Thyroid gland (tissue), 4 donors: ENCODE data around the gene TMEM132C.

Experiments used
- POLR2A ChIP-seq, 2 donors: fragments of 450-650 bp; IDR thresholded peaks; one replicate each; pipeline ENCODE4 v1.6.1; 2017; ENCODE audit warnings: antibody characterized with exemption in 2 of 2, mild to moderate bottlenecking in 2 of 2, moderate library complexity in 1 of 2
- TF ChIP-seq, protein P1 (sequence below), 6 experiments: fragments of 200-600 bp in 3 of 6; fragments of 450-650 bp in 3 of 6; sonication (generic) in 3 of 6; IDR thresholded peaks; one replicate each; pipeline ENCODE4 v1.5.1; 2016 to 2019; ENCODE audit warnings: antibody characterized with exemption in 6 of 6, mild to moderate bottlenecking in 2 of 6, inconsistent platforms in 1 of 6, moderate library complexity in 1 of 6

- TF ChIP-seq, protein P1, sequence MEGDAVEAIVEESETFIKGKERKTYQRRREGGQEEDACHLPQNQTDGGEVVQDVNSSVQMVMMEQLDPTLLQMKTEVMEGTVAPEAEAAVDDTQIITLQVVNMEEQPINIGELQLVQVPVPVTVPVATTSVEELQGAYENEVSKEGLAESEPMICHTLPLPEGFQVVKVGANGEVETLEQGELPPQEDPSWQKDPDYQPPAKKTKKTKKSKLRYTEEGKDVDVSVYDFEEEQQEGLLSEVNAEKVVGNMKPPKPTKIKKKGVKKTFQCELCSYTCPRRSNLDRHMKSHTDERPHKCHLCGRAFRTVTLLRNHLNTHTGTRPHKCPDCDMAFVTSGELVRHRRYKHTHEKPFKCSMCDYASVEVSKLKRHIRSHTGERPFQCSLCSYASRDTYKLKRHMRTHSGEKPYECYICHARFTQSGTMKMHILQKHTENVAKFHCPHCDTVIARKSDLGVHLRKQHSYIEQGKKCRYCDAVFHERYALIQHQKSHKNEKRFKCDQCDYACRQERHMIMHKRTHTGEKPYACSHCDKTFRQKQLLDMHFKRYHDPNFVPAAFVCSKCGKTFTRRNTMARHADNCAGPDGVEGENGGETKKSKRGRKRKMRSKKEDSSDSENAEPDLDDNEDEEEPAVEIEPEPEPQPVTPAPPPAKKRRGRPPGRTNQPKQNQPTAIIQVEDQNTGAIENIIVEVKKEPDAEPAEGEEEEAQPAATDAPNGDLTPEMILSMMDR (IDR thresholded peaks at IDR 0.05), result no peak
- TF ChIP-seq POLR2A (IDR thresholded peaks at IDR 0.05), result no peak
These were observed 325.3 kb downstream of the TMEM132C start for GRCh38 chr12:128592220-128592744.
